Measurements from ENCODE around the gene HHIPL1. TPM values are rescaled to one million over a fixed set of nuclear protein-coding genes. Genes with fewer than 3 reads are reported as not detected.
A peak's percentile ranks its signal among the peaks of the same experiment; 100 is the strongest.

Gene HHIPL1
- total RNA-seq, 2 donors from 2014 or later = 3.0 to 3.4 TPM

- H3K9ac ChIP-seq (ENCODE audit: extremely low read depth, low read length, poor library complexity, severe bottlenecking) = no peak overlapping the region
- no peak overlapping the region for H3K4me3 Mint-ChIP-seq
Observed at GRCh38 chr14:99606359-99606758, 38.6 kb upstream of the HHIPL1 start.

DNA sequence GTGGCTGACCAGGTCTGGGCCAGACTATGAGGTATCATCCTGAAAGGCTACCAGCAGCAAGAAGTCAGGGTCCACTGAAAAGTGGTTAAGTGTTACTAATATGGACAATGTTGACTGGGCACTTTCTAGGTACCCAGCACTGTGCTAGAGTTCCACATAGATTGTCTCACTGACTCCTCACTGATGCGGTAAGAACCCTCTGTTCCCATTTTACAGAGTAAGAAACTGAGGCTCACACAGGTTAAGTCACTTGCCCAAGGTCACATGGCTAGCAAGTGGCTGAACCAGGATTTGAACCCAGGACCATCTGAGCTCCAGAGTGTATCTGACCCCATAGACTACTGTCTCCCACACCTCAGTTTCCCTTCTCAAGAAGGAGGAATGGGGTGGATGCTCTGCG lies 36.3 kb upstream of the HHIPL1 start:
- no peak overlapping the region for H3K27ac ChIP-seq (ENCODE audit: low read depth, low read length)
- WGBS, 2 experiments (ENCODE audit: insufficient coverage in 1 of 2, insufficient read length in 1 of 2) = 89% methylated on average over 1 to 2 of the region's 2 CpGs
- Mint-ChIP-seq H3K4me3 (no peak overlapping the region), H3K27me3 (ENCODE audit: insufficient read depth) (peaks cover 28% of the 10 kb centered on the region), H3K9me3 (no peaks in the 10 kb centered on the region), H3K27ac (no peak overlapping the region), H3K36me3 (ENCODE audit: low read depth) (no peaks in the 10 kb centered on the region), H3K4me1 (peaks cover 17% of the 10 kb centered on the region)
- no peak for DNase-seq
- no peak for TF ChIP-seq CTCF (conservative IDR thresholded peaks at IDR 0.05)
- no peaks in the 10 kb centered on the region for H3K36me3 ChIP-seq (ENCODE audit: control insufficient read depth, insufficient read depth, low read length)
- H3K4me1 ChIP-seq (ENCODE audit: control insufficient read depth, insufficient read depth, low read length) = peaks cover 9% of the 10 kb centered on the region
- H3K9me3 ChIP-seq (ENCODE audit: control insufficient read depth, low read length) = no peaks in the 10 kb centered on the region
- no peak overlapping the region for H3K9ac ChIP-seq (ENCODE audit: extremely low read depth, low read length, poor library complexity, severe bottlenecking)
- H3K4me3 ChIP-seq (ENCODE audit: low read length) = no peak overlapping the region
- H3K27me3 ChIP-seq (ENCODE audit: control insufficient read depth, insufficient read depth, low read length, poor library complexity, severe bottlenecking) = no peaks in the 10 kb centered on the region

More at GRCh38 chr14:99606359-99606758, 38.6 kb upstream of the HHIPL1 start:
- H3K27ac ChIP-seq (ENCODE audit: low read depth, low read length) = no peak overlapping the region
- DNase-seq = no peak
- Mint-ChIP-seq H3K27me3 (ENCODE audit: insufficient read depth) (peaks cover 42% of the 10 kb centered on the region), H3K27ac (no peak overlapping the region), H3K9me3 (no peaks in the 10 kb centered on the region), H3K4me1 (peaks cover 21% of the 10 kb centered on the region), H3K36me3 (ENCODE audit: low read depth) (no peaks in the 10 kb centered on the region)
- no peak overlapping the region for H3K4me3 ChIP-seq (ENCODE audit: low read length)
- no peaks in the 10 kb centered on the region for H3K36me3 ChIP-seq (ENCODE audit: control insufficient read depth, insufficient read depth, low read length)
- peaks cover 11% of the 10 kb centered on the region for H3K4me1 ChIP-seq (ENCODE audit: control insufficient read depth, insufficient read depth, low read length)
- no peaks in the 10 kb centered on the region for H3K9me3 ChIP-seq (ENCODE audit: control insufficient read depth, low read length)
- WGBS, 2 experiments (ENCODE audit: insufficient coverage in 1 of 2, insufficient read length in 1 of 2) = 73 to 80% methylated on average over 1 to 6 of the region's 7 CpGs
- no peak for TF ChIP-seq CTCF (conservative IDR thresholded peaks at IDR 0.05)
- peaks cover 12% of the 10 kb centered on the region for H3K27me3 ChIP-seq (ENCODE audit: control insufficient read depth, insufficient read depth, low read length, poor library complexity, severe bottlenecking)

DNA sequence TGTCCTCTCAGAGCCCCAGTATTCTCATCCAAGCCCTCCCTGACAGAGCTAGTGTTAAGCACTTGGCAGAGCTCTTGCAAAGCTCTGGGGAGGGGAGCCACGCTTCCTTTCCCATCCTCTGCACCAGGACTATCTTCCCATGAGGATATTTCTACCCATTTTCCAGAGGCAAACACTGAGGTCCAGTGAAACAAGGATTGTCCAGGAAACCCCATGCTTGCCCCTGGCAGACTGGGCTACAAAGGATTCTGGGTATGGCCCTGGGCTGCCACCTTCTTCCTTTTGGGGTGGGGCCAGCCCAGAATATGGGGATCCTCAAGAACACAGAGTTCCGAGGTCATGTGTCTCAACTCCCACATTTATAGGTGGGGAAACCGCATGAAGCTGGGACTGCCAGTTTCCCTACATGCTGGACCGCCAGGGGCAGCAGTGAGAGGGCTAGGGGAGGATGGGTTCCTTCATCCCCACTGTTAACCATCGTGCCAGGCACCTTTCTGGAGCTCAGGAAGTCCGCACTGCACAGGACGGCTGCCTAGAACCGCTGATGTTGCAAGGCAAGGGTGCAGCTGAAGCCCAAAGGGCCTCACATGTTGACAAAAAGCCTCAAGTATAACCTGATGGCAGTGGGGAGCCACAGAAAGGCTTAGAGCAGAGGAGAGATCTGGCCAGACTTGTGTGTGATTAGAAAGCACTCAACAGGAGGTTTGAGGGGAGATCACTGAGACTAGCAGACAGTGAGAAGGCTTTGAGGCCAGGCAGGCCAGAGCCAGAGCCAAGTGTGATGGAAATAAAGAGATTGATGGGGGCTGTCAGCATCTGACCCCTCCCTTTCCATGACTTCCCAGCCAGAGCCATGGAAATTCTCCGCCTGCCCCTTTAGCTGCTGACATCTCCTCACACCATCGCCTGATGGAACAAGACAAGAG lies 35.4 kb upstream of the HHIPL1 start:
- Mint-ChIP-seq H3K4me3 (no peak overlapping the region), H3K27me3 (ENCODE audit: insufficient read depth) (peaks cover 28% of the 10 kb centered on the region), H3K9me3 (no peaks in the 10 kb centered on the region), H3K36me3 (ENCODE audit: low read depth) (no peaks in the 10 kb centered on the region), H3K27ac (no peak overlapping the region), H3K4me1 (peaks cover 17% of the 10 kb centered on the region)
- H3K4me3 ChIP-seq (ENCODE audit: low read length) = no peak overlapping the region
- H3K27ac ChIP-seq (ENCODE audit: low read depth, low read length) = no peak overlapping the region
- peaks cover 9% of the 10 kb centered on the region for H3K4me1 ChIP-seq (ENCODE audit: control insufficient read depth, insufficient read depth, low read length)
- no peaks in the 10 kb centered on the region for H3K36me3 ChIP-seq (ENCODE audit: control insufficient read depth, insufficient read depth, low read length)
- 75 to 80% methylated on average over 7 to 10 of the region's 10 CpGs for WGBS, 2 experiments (ENCODE audit: insufficient coverage in 1 of 2, insufficient read length in 1 of 2)
- no peak for DNase-seq
- H3K9me3 ChIP-seq (ENCODE audit: control insufficient read depth, low read length) = no peaks in the 10 kb centered on the region
- TF ChIP-seq CTCF (conservative IDR thresholded peaks at IDR 0.05) = peak; percentile 23
- no peaks in the 10 kb centered on the region for H3K27me3 ChIP-seq (ENCODE audit: control insufficient read depth, insufficient read depth, low read length, poor library complexity, severe bottlenecking)
- H3K9ac ChIP-seq (ENCODE audit: extremely low read depth, low read length, poor library complexity, severe bottlenecking) = no peak overlapping the region
